Sigmoid colon (tissue), 7 donors: ENCODE data around the gene MEF2A. TPM values are rescaled to one million over a fixed set of nuclear protein-coding genes. Genes with fewer than 3 reads are reported as not detected.
A peak's percentile ranks its signal among the peaks of the same experiment; 100 is the strongest.

Experiments used
- DNase-seq: peaks from one replicate; pipeline ENCODE4 v3.0.0-alpha.2; 2019
- H3K27ac ChIP-seq, 4 donors: fragments of 200-600 bp; sonication (generic); one replicate each; pipeline ENCODE4 v1.5.1; 2016 to 2019; ENCODE audit warnings: mild to moderate bottlenecking in 1 of 4
- H3K27me3 ChIP-seq, 3 donors: fragments of 200-600 bp; sonication (generic); one replicate each; pipeline ENCODE4 v1.5.1; 2019; ENCODE audit warnings: mild to moderate bottlenecking in 1 of 3
- H3K36me3 ChIP-seq, 4 donors: fragments of 200-600 bp; sonication (generic); one replicate each; pipeline ENCODE4 v1.5.1; 2016 to 2019
- H3K4me1 ChIP-seq, 4 donors: fragments of 200-600 bp; sonication (generic); one replicate each; pipeline ENCODE4 v1.5.1; 2017 to 2019
- H3K4me3 ChIP-seq, 4 donors: fragments of 200-600 bp; sonication (generic); one replicate each; pipeline ENCODE4 v1.5.1; 2017 to 2019; ENCODE audit warnings: mild to moderate bottlenecking in 2 of 4, moderate library complexity in 1 of 4
- H3K9me3 ChIP-seq, 4 donors: fragments of 200-600 bp in 3 of 4; sonication (generic) in 3 of 4; one replicate each; pipeline versions ENCODE4 v1.5.1 to v1.6.1; 2013 to 2019
- CTCF ChIP-seq, 4 experiments: fragments of 450-650 bp in 3 of 4; fragments of 200-600 bp in 1 of 4; IDR thresholded peaks; one replicate each; pipeline ENCODE4 v1.5.1; 2016 to 2019; ENCODE audit warnings: antibody characterized with exemption in 4 of 4, mild to moderate bottlenecking in 3 of 4, moderate library complexity in 2 of 4
- EP300 ChIP-seq, 4 donors: sonication (generic); formaldehyde crosslinking; IDR thresholded peaks; one replicate each; pipeline ENCODE4 v1.6.1; 2017; ENCODE audit warnings: antibody characterized with exemption in 4 of 4
- POLR2A ChIP-seq, 2 donors: fragments of 450-650 bp; IDR thresholded peaks; one replicate each; pipeline ENCODE4 v1.6.1; 2016; ENCODE audit warnings: antibody characterized with exemption in 2 of 2, mild to moderate bottlenecking in 2 of 2, moderate library complexity in 2 of 2
- POLR2AphosphoS5 ChIP-seq, 4 donors: sonication (generic); formaldehyde crosslinking; IDR thresholded peaks; one replicate each; pipeline ENCODE4 v1.6.1; 2017; ENCODE audit warnings: antibody characterized with exemption in 4 of 4
- WGBS, 2 donors: extraction: QIAGEN DNeasy Blood & Tissue Kit; methylation state at CpG; one replicate each; pipeline ENCODE4 v1.1.7; 2013; 5-methylcytosine and 5-hydroxymethylcytosine counted together
- intact Hi-C: fragments of 100-400 bp; cut with DNase I; formaldehyde crosslinking; loops from one replicate; pipeline ENCODE4 v1.15.1; 2023
- polyA plus RNA-seq, 3 donors: library from polyadenylated mRNA; stranded (reverse); fragments of 200-250 nt; gene quantifications; one replicate each; pipeline ENCODE4 v1.2.3, GENCODE V29; 2013
- total RNA-seq, 4 donors: library from RNA; depleted of rRNA; stranded (reverse); fragments of >200 nt; gene quantifications; one replicate each; pipeline ENCODE4 v1.1.0, GENCODE V29; 2016
- donor health status: healthy with polysubstance abuse.
- donor health status: Bipolar disorder and iron deficiency.
- donor health status: healthy.

The MEF2A gene
- total and polyA plus RNA-seq, 7 donors = 11.6 to 123 (median 78.8) TPM

DNA sequence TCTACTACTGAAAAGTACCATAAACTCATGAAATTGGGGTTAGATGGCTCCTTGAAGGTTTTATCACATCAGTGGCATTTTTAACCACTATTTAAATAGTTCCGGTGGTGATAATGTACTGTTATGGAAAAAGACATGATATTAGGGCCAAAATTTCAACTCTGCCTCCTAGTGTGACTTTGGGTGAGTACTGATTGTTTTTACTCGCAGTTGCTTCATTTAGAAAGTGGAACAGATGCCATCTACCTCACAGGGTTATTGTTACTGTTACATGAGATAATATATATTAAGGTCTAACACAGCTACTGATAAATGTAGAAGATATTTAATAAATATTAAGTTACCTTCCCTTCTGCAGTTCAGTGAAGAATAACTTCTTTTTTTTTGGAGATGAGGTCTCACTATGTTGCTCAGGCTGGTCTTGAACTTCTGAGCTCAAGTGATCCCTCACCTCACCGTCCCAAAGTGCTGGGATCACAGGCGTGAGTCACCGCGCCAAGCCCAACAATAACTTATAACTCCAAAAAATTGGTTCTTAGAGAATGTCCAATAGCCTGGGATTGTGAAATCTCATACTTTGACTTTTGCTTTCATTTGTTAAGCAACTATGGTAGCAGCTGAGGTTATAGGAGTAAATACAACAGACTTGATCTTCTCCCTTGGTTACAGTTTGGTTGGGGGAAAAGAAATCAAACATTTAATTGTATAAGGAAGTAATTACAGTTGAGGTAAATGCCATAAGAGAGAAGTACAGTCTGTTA, 48.3 kb downstream of the MEF2A start:
- H3K27me3 ChIP-seq = no peaks in the 10 kb centered on the region
- intact Hi-C loops = no loop called here
- H3K4me1 ChIP-seq = peaks cover 0 to 68% (median 47%) of the 10 kb centered on the region in 4 donors
- H3K4me3 ChIP-seq = no peak overlapping the region
- TF ChIP-seq EP300 (IDR thresholded peaks at IDR 0.05) (no peak), POLR2AphosphoS5 (IDR thresholded peaks at IDR 0.05) (no peak), CTCF (IDR thresholded peaks at IDR 0.05) (no peak), POLR2A (IDR thresholded peaks at IDR 0.05) (no peak)
- H3K9me3 ChIP-seq = no peaks in the 10 kb centered on the region
- H3K36me3 ChIP-seq = no peaks in the 10 kb centered on the region
- DNase-seq = peak; percentile 74
- WGBS, 2 donors = 59 to 68% methylated on average over 6 of the region's 6 CpGs
- H3K27ac ChIP-seq = peak overlapping the region in 3 of 4 donors; percentile 22 to 51 (median 45)

GRCh38 chr15:99614749-99615288, 49.0 kb downstream of the MEF2A start:
- Histone ChIP-seq H3K4me1 (peaks cover 0 to 76% (median 55%) of the 10 kb centered on the region in 4 donors), H3K27ac (peak overlapping the region in 3 of 4 donors; percentile 22 to 51 (median 45)), H3K36me3 (no peaks in the 10 kb centered on the region), H3K4me3 (no peak overlapping the region), H3K27me3 (no peaks in the 10 kb centered on the region), H3K9me3 (no peaks in the 10 kb centered on the region)
- intact Hi-C loops = loop anchor here (5.0 kb wide), 1 partner anchor 48 kb away; the partner anchor contains the start of gene MEF2A
- no peak for DNase-seq
- WGBS, 2 donors = 6 to 22% methylated on average over 1 of the region's 1 CpG
- TF ChIP-seq CTCF (IDR thresholded peaks at IDR 0.05) (no peak), POLR2A (IDR thresholded peaks at IDR 0.05) (no peak), EP300 (IDR thresholded peaks at IDR 0.05) (no peak), POLR2AphosphoS5 (IDR thresholded peaks at IDR 0.05) (no peak)

DNA sequence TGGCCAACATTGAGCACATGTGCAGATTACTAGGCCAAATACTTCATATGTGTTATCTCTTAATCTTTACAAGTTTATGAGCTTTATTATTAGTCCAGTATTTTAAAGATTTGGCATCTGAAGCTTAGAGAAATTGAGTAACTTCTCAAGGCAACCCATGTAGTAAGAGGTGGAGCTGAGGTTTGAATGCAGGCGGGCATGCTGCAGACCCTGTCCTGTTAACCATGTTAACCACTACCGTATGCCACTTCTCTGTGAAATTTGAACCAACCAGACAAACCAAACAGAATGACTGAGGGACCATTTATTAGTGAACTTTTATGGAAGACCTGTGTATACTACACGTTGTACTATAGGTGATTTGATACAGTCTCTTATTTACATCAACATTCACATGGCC, 49.7 kb downstream of the MEF2A start:
- Histone ChIP-seq H3K4me3 (no peak overlapping the region), H3K9me3 (no peaks in the 10 kb centered on the region), H3K4me1 (peaks cover 0 to 82% (median 60%) of the 10 kb centered on the region in 4 donors), H3K27me3 (no peaks in the 10 kb centered on the region), H3K36me3 (no peaks in the 10 kb centered on the region), H3K27ac (no peak overlapping the region)
- no peak for DNase-seq
- intact Hi-C loops = loop anchor here (5.0 kb wide), 1 partner anchor 48 kb away; the partner anchor contains the start of gene MEF2A
- TF ChIP-seq CTCF (IDR thresholded peaks at IDR 0.05) (no peak), POLR2A (IDR thresholded peaks at IDR 0.05) (no peak), EP300 (IDR thresholded peaks at IDR 0.05) (no peak), POLR2AphosphoS5 (IDR thresholded peaks at IDR 0.05) (no peak)
- 93 to 94% methylated on average over 3 of the region's 3 CpGs for WGBS, 2 donors

DNA sequence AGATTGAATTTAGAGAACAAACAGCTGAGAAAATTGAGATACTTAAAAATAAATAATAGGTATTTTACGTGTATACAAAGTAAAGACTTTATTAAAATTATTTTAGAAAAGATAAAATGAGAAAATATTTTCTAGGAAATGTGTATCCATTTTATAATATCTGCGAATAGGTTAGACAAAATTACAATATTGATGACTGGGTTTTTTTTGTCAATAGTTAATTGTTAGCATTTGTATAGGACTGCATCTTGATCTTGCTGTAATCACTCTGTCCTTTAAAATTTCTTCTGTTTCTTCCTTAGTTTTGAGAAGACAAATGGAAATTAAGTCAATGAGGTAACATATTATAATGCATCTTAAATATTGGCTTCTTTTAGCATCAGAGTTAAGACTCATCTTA, 50.3 kb downstream of the MEF2A start:
- Histone ChIP-seq H3K27me3 (no peaks in the 10 kb centered on the region), H3K4me3 (no peak overlapping the region), H3K4me1 (peaks cover 0 to 82% (median 62%) of the 10 kb centered on the region in 4 donors), H3K36me3 (no peaks in the 10 kb centered on the region), H3K27ac (no peak overlapping the region), H3K9me3 (no peaks in the 10 kb centered on the region)
- intact Hi-C loops = loop anchor here (5.0 kb wide), 1 partner anchor 49 kb away; the partner anchor contains the start of gene MEF2A
- TF ChIP-seq EP300 (IDR thresholded peaks at IDR 0.05) (no peak), POLR2A (IDR thresholded peaks at IDR 0.05) (no peak), CTCF (IDR thresholded peaks at IDR 0.05) (no peak), POLR2AphosphoS5 (IDR thresholded peaks at IDR 0.05) (no peak)
- no peak for DNase-seq
- 97 to 98% methylated on average over 2 of the region's 2 CpGs for WGBS, 2 donors
